ENCODE measurements around the gene ST7.

GRCh38 chr7:117163101-117163500, 209.8 kb downstream of the ST7 start:
- TF ChIP-seq EP300 (IDR thresholded peaks at IDR 0.05) (no peak), JUNB (IDR thresholded peaks at IDR 0.05) (no peak), SMC3 (IDR thresholded peaks at IDR 0.05) (no peak), NR3C1 (IDR thresholded peaks at IDR 0.05) (no peak), CTCF (IDR thresholded peaks at IDR 0.05) (no peak), POLR2A (IDR thresholded peaks at IDR 0.05; ENCODE audit: low read length) (no peak)
